ENCODE results near the gene PAPPA.

Gene PAPPA

DNA sequence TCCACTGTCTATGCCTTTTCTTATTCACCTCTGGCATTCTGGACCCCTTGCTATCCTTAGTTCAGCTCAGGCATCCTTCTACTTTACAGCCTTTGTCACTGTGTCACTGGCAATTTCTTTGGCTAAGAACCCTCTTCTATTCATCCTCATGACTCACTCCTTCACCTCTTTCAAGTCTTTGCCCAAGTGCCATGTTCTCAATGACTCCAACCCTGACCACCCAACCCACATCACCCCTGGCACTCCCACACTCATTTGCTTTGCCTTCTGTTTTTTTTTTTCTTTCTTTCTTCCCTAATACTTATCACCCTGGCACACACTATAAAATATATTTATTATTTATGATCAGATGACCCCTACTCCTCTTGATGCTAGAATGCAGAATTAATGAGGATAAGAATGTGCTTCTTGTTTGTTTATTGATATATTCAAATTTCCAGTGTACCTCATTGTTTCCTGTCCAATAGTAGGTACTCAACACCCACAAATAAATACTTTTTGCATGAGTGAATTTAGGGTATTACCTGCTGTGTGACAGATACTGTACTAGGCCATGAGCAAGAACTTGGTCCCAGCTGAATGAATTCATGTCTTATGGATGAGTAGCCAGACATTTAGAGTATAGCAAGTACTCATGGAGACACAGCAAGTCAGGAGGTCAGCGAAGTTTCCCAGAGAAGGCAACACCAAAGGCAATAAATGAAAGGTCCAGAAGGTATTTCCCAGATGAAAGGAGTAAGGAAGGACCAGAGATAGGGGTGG is 236.1 kb downstream of the PAPPA start:
- no peaks in the 10 kb centered on the region for H3K27me3 ChIP-seq (ENCODE audit: control insufficient read depth, insufficient read depth, low read length)
- no peaks in the 10 kb centered on the region for H3K4me1 ChIP-seq (ENCODE audit: control insufficient read depth, insufficient read depth, low read length)
- WGBS (ENCODE audit: insufficient coverage, insufficient read length): no CpG with 5 or more reads among the region's 1 CpG
- no peak overlapping the region for H3K4me3 ChIP-seq (ENCODE audit: low read length)
- no peaks in the 10 kb centered on the region for H3K9me3 ChIP-seq (ENCODE audit: control insufficient read depth, insufficient read depth, low read length)
- no peak overlapping the region for H3K27ac ChIP-seq (ENCODE audit: low read length)
- DNase-seq (ENCODE audit: low read depth, low spot score): no peak
- H3K36me3 ChIP-seq (ENCODE audit: control insufficient read depth, insufficient read depth, low read length): no peaks in the 10 kb centered on the region

GRCh38 chr9:116390303-116391228 is 237.0 kb downstream of the PAPPA start:
- no peaks in the 10 kb centered on the region for H3K36me3 ChIP-seq (ENCODE audit: control insufficient read depth, insufficient read depth, low read length)
- no peaks in the 10 kb centered on the region for H3K9me3 ChIP-seq (ENCODE audit: control insufficient read depth, insufficient read depth, low read length)
- H3K4me3 ChIP-seq (ENCODE audit: low read length): no peak overlapping the region
- DNase-seq (ENCODE audit: low read depth, low spot score): no peak
- 100% methylated on average over 1 of the region's 7 CpGs for WGBS (ENCODE audit: insufficient coverage, insufficient read length)
- no peaks in the 10 kb centered on the region for H3K27me3 ChIP-seq (ENCODE audit: control insufficient read depth, insufficient read depth, low read length)
- no peaks in the 10 kb centered on the region for H3K4me1 ChIP-seq (ENCODE audit: control insufficient read depth, insufficient read depth, low read length)
- no peak overlapping the region for H3K27ac ChIP-seq (ENCODE audit: low read length)

GRCh38 chr9:116391306-116391900 is 237.8 kb downstream of the PAPPA start:
- DNase-seq (ENCODE audit: low read depth, low spot score): no peak
- H3K9me3 ChIP-seq (ENCODE audit: control insufficient read depth, insufficient read depth, low read length): no peaks in the 10 kb centered on the region
- no peaks in the 10 kb centered on the region for H3K27me3 ChIP-seq (ENCODE audit: control insufficient read depth, insufficient read depth, low read length)
- no peak overlapping the region for H3K27ac ChIP-seq (ENCODE audit: low read length)
- WGBS (ENCODE audit: insufficient coverage, insufficient read length): no CpG with 5 or more reads among the region's 4 CpGs
- H3K36me3 ChIP-seq (ENCODE audit: control insufficient read depth, insufficient read depth, low read length): no peaks in the 10 kb centered on the region
- H3K4me1 ChIP-seq (ENCODE audit: control insufficient read depth, insufficient read depth, low read length): no peaks in the 10 kb centered on the region
- H3K4me3 ChIP-seq (ENCODE audit: low read length): no peak overlapping the region

GRCh38 chr9:116393198-116393597 is 239.6 kb downstream of the PAPPA start:
- H3K27ac ChIP-seq (ENCODE audit: low read length): no peak overlapping the region
- H3K36me3 ChIP-seq (ENCODE audit: control insufficient read depth, insufficient read depth, low read length): no peaks in the 10 kb centered on the region
- H3K27me3 ChIP-seq (ENCODE audit: control insufficient read depth, insufficient read depth, low read length): no peaks in the 10 kb centered on the region
- H3K9me3 ChIP-seq (ENCODE audit: control insufficient read depth, insufficient read depth, low read length): no peaks in the 10 kb centered on the region
- DNase-seq (ENCODE audit: low read depth, low spot score): no peak
- WGBS (ENCODE audit: insufficient coverage, insufficient read length): no CpG with 5 or more reads among the region's 1 CpG
- no peak overlapping the region for H3K4me3 ChIP-seq (ENCODE audit: low read length)
- no peaks in the 10 kb centered on the region for H3K4me1 ChIP-seq (ENCODE audit: control insufficient read depth, insufficient read depth, low read length)

DNA sequence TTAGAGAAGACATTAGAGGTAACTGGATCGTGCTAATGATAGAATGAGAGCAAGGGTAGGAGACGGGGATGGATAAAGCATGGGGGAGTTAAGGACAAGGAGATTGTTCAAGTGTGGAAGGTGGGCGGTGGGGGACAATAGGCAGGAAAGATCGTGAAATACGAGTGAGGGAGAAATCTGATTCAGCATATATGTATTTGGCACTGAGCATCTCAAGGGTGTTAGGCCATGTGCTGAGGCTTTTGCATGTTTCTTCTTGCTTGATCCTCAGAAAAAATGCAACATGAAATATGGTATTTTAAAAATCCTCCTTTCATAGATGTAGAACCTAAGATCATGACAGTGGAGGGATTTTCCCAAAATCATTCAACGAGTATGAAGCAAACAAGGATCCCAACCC is 240.5 kb downstream of the PAPPA start:
- no CpG with 5 or more reads among the region's 6 CpGs for WGBS (ENCODE audit: insufficient coverage, insufficient read length)
- Histone ChIP-seq H3K4me3 (ENCODE audit: low read length) (no peak overlapping the region), H3K27me3 (ENCODE audit: control insufficient read depth, insufficient read depth, low read length) (no peaks in the 10 kb centered on the region), H3K4me1 (ENCODE audit: control insufficient read depth, insufficient read depth, low read length) (no peaks in the 10 kb centered on the region), H3K36me3 (ENCODE audit: control insufficient read depth, insufficient read depth, low read length) (no peaks in the 10 kb centered on the region), H3K27ac (ENCODE audit: low read length) (no peak overlapping the region), H3K9me3 (ENCODE audit: control insufficient read depth, insufficient read depth, low read length) (no peaks in the 10 kb centered on the region)
- no peak for DNase-seq (ENCODE audit: low read depth, low spot score)

DNA sequence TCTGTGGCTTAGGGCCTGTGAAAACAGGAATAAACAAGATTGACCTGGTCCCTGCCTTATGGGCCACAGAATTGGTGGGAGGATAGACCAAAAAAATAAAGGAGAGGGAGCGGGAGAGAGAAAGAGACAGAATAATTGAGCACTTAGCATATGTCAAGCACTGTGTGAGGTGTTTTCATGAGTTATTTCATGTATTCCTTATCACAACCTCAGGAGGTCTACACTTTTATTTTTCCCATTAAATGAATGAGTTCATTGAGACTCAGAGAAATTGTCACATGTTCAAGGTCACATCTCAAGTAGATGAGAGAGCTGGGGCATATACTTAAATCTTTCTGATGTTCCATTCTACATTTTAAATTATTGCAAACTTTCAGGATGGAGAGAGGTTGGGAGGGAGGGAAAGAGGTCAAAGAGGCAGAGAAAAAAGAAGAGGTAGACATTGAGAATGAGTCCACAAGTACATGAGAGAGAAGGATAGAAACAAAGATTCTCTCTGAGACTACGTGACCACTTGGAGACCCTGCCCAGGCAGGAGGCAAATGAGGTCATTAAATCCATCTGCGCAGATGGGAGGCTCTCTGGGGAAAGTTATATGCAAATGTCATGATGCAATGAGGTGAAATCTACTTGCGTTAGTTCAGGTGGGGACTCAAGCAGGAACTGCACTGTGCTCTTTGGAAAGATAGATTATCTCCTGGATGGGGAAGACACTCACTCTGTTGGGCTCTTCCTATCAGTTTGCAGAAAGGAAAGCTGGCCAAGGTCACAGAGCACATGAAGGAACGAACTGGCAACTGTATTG is 241.5 kb downstream of the PAPPA start:
- H3K36me3 ChIP-seq (ENCODE audit: control insufficient read depth, insufficient read depth, low read length): no peaks in the 10 kb centered on the region
- no CpG with 5 or more reads among the region's 5 CpGs for WGBS (ENCODE audit: insufficient coverage, insufficient read length)
- no peaks in the 10 kb centered on the region for H3K4me1 ChIP-seq (ENCODE audit: control insufficient read depth, insufficient read depth, low read length)
- no peak overlapping the region for H3K4me3 ChIP-seq (ENCODE audit: low read length)
- H3K27me3 ChIP-seq (ENCODE audit: control insufficient read depth, insufficient read depth, low read length): no peaks in the 10 kb centered on the region
- DNase-seq (ENCODE audit: low read depth, low spot score): no peak
- no peaks in the 10 kb centered on the region for H3K9me3 ChIP-seq (ENCODE audit: control insufficient read depth, insufficient read depth, low read length)
- H3K27ac ChIP-seq (ENCODE audit: low read length): no peak overlapping the region

- H3K9me3 ChIP-seq (ENCODE audit: control insufficient read depth, insufficient read depth, low read length): no peaks in the 10 kb centered on the region
- no peak for DNase-seq (ENCODE audit: low read depth, low spot score)
- no peaks in the 10 kb centered on the region for H3K27me3 ChIP-seq (ENCODE audit: control insufficient read depth, insufficient read depth, low read length)
- H3K4me3 ChIP-seq (ENCODE audit: low read length): no peak overlapping the region
- no peaks in the 10 kb centered on the region for H3K36me3 ChIP-seq (ENCODE audit: control insufficient read depth, insufficient read depth, low read length)
- no peak overlapping the region for H3K27ac ChIP-seq (ENCODE audit: low read length)
- WGBS (ENCODE audit: insufficient coverage, insufficient read length): no CpG with 5 or more reads among the region's 3 CpGs
- no peaks in the 10 kb centered on the region for H3K4me1 ChIP-seq (ENCODE audit: control insufficient read depth, insufficient read depth, low read length)
Measured at GRCh38 chr9:116395699-116396037, 242.1 kb downstream of the PAPPA start.

DNA sequence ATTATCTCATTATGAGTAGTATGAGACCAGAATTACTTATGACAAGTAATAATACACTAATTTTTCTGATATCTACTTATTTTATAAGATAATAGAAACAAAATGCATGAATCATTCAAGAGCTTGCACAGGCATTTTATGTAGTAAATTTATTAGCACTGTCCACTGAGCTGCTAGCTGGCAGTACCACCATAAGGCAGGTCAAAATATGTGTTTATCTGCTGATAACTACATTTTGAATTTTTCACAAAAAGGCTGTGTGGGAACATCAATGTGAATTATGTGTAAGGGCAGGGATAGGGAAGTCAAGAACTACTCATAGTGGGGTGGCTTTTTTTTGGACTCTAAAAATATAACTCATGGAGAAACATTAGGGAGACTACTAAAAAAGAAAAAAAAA is 249.6 kb downstream of the PAPPA start:
- no peaks in the 10 kb centered on the region for H3K4me1 ChIP-seq (ENCODE audit: control insufficient read depth, insufficient read depth, low read length)
- H3K9me3 ChIP-seq (ENCODE audit: control insufficient read depth, insufficient read depth, low read length): no peaks in the 10 kb centered on the region
- H3K27me3 ChIP-seq (ENCODE audit: control insufficient read depth, insufficient read depth, low read length): no peaks in the 10 kb centered on the region
- H3K4me3 ChIP-seq (ENCODE audit: low read length): no peak overlapping the region
- no peak for DNase-seq (ENCODE audit: low read depth, low spot score)
- H3K27ac ChIP-seq (ENCODE audit: low read length): no peak overlapping the region
- H3K36me3 ChIP-seq (ENCODE audit: control insufficient read depth, insufficient read depth, low read length): no peaks in the 10 kb centered on the region

DNA sequence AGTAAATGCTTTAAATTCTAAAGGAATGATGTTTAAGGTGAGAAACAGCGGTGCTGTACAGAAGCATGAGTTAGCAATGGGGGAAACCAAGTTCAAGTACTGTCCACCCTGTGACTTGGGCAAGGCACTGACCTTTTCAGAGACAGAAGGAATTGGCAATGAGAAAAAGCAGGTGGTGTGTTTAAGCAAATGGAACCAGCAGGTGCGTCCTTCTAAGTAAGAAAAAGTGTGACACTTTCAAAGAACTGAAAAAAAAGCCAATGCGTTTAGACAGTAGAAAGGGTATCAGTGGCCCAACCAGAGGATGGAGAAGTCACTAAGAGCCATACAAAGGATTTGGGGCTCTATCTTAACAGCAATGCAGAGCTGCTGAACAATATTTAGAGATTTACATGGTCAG is 250.6 kb downstream of the PAPPA start:
- Histone ChIP-seq H3K4me1 (ENCODE audit: control insufficient read depth, insufficient read depth, low read length) (no peaks in the 10 kb centered on the region), H3K27ac (ENCODE audit: low read length) (no peak overlapping the region), H3K4me3 (ENCODE audit: low read length) (no peak overlapping the region), H3K9me3 (ENCODE audit: control insufficient read depth, insufficient read depth, low read length) (no peaks in the 10 kb centered on the region), H3K36me3 (ENCODE audit: control insufficient read depth, insufficient read depth, low read length) (no peaks in the 10 kb centered on the region), H3K27me3 (ENCODE audit: control insufficient read depth, insufficient read depth, low read length) (no peaks in the 10 kb centered on the region)
- no CpG with 5 or more reads among the region's 3 CpGs for WGBS (ENCODE audit: insufficient coverage, insufficient read length)
- DNase-seq (ENCODE audit: low read depth, low spot score): no peak

DNA sequence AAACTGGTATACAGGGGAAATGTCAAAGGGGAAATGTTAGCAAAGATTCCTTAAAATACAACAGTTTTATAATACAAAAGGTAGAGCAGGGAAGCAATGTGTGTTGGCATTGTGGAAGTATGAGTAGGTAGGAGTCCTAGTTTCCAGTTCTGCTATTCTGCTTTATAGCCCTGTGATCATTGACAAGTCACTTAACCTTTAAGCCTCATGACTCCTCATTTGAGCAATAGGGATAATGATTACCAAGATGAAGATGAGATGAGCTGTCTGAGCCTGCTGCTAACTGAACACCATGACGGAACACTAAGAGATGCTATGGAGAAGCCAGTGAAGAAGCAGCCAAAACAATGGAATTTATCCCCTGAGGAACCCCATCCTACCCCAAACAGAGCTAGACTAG is 251.7 kb downstream of the PAPPA start:
- Histone ChIP-seq H3K9me3 (ENCODE audit: control insufficient read depth, insufficient read depth, low read length) (no peaks in the 10 kb centered on the region), H3K4me3 (ENCODE audit: low read length) (no peak overlapping the region), H3K27ac (ENCODE audit: low read length) (no peak overlapping the region), H3K36me3 (ENCODE audit: control insufficient read depth, insufficient read depth, low read length) (no peaks in the 10 kb centered on the region), H3K27me3 (ENCODE audit: control insufficient read depth, insufficient read depth, low read length) (no peaks in the 10 kb centered on the region), H3K4me1 (ENCODE audit: control insufficient read depth, insufficient read depth, low read length) (no peaks in the 10 kb centered on the region)
- DNase-seq (ENCODE audit: low read depth, low spot score): no peak
- no CpG with 5 or more reads among the region's 1 CpG for WGBS (ENCODE audit: insufficient coverage, insufficient read length)

All from iPS DF 6.9 (cell line).